ENCODE results near the gene MBD5.

Gene MBD5

GRCh38 chr2:148023861-148024260, 3.0 kb downstream of the MBD5 start:
- DNase-seq = no peak

DNA sequence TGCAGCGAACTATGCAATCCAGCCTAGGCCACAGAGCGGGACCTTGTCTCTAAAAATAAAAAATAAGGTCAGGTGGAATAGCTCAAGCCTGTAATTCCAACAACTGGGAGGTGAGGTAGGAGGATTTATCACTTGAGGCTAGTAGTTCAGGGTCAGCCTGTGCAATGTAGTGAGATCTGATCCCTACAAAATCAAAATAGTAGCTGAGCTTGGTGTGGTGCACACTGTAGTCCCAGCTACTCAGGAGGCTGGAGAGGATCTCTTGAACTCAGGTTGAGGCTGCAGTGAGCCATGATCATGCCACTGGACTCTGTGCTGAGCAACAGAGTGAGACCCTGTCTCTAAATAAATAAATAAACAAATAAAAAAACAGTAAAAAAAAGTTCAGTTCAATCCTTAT, 5.7 kb downstream of the MBD5 start:
- no peak for DNase-seq

DNA sequence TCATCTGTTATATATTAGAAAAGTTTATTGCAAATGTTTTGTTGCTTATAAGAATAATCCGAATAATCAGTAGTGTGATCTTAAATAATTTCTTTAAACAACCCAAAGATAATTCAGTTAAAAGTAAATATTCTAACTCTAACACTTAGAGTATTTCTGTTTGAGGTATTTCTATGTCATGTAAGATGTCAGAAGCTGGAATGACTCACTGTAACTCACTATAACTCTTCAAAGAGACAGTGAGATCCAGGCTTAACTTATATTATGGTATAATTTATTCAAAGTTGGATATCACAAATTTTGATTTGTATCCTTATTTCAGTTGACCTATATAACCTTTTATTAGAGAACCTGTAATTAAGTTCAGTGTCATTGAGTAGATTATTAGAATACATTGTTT, 6.9 kb downstream of the MBD5 start:
- DNase-seq = no peak

DNA sequence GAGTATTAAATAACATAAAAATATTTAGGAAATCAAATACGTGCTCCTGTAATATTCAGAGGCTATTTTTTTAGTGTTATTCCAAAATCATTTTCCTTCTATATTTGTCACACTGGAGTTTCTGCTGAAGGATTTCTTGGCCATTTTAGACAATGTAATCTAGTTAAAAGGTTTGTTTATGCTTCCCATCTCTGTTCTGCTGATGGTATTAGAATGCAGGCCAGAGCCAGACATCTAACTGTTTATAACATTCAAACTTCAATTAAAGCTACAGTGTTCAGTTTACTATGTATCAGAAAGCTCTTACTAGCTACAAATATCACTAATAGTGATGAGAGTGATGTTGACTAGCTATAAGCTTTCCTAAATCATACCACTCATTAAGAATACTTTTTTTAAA, 7.9 kb downstream of the MBD5 start:
- DNase-seq = no peak

DNA sequence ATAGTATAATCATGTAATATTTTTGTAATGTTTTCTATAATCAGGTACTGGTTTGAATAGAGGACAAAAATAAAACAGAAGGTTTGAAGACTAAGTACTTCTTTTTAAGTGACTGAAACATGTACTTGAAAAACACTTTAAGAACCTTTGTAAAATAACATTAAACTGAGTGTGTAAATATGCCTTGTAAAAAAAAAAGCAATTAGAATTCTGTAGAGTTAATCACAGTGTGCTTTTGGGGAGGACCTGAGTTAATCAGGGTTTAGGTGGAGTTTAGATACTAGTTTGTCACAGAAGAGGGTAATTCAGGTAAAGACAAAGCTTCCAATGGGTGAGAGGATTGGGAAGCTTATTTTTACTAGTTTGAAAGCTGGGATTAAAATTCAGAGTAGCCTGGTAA, 10.3 kb downstream of the MBD5 start:
- DNase-seq = no peak

- no peak for DNase-seq
Measured at GRCh38 chr2:148032215-148032614, 11.3 kb downstream of the MBD5 start.

DNA sequence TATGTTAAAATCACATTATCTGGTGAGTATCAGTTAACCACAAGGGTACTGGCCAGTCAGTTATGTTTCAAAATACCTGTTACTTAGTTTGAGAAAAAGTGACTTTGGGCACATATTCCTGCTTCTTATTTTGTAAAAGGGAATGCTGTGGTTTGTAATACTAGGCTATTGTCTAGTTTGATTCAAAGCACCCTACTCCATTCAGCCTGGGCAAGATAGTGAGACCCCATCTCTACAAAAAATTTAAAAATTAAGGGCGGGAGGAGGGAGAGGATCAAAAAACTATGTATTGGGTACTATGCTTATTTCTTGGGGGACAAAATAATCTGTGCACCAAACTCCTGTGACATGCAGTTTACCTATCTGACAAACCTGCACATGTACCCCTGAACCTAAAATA, 18.9 kb downstream of the MBD5 start:
- no peak for DNase-seq

DNA sequence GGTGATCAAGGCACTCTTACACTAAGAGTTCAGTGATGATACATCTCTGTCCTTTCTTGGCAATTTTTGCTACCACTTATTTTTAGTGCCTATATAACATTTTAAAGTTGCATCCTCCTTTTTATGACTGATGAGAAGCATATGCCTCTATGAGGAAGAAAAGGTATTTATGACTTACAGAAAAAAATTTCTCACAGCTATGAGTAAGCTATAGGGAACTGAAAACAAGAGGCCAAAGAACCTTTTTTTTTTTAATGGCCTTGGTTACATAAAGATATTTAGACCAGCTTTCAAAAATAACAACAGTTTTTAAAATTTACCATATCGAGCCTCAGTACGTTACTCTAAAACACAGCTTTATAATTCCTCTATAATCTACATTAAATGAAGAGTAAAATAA, 21.3 kb downstream of the MBD5 start:
- peak; percentile 5 to 33 for DNase-seq

- DNase-seq = no peak
Measured at GRCh38 chr2:148044322-148044721, 23.4 kb downstream of the MBD5 start.

GRCh38 chr2:148046802-148047201, 25.9 kb downstream of the MBD5 start:
- no peak for DNase-seq

- no peak for DNase-seq
Measured at GRCh38 chr2:148048475-148049221, 27.8 kb downstream of the MBD5 start.

GRCh38 chr2:148049284-148049683, 28.4 kb downstream of the MBD5 start:
- no peak for DNase-seq

DNA sequence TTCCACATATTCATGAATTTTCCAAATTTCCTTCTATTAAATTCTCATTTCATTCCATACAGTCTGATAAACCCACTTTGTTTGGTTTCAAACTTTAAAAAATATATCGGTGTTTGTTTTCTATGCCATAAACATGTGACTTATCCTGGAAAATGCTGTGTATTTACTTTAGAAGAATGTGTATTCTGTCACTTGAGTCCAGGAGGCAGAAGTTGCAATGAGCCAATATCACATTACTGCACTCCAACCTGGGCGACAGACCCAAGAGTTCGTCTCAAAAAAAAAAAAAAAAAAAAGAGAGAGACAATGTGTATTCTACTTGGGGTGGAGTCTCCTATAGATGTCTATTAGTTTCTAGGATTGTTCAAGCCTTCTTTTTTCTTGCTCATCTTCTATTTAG, 31.8 kb downstream of the MBD5 start:
- no peak for DNase-seq

- no peak for DNase-seq
Measured at GRCh38 chr2:148058641-148059040, 37.8 kb downstream of the MBD5 start.

DNA sequence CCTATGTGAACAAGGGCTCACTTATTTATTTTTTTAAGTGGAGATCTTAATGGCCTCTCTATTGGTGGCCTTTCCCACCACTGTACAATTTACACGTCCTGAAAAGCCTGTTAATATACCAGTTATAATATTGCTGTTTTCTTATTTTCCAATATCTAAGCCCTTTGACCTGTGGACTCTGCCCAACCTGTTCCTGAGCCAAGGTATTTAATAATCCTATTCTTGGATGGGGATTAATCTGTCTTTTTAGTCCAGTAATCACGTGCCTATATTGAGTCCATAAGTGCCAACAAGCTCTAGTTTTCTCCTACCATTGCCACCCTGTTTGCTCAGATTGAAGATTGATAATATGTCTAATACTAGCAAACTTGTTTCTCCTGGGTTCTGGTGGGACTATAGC, 42.7 kb downstream of the MBD5 start:
- no peak for DNase-seq

DNA sequence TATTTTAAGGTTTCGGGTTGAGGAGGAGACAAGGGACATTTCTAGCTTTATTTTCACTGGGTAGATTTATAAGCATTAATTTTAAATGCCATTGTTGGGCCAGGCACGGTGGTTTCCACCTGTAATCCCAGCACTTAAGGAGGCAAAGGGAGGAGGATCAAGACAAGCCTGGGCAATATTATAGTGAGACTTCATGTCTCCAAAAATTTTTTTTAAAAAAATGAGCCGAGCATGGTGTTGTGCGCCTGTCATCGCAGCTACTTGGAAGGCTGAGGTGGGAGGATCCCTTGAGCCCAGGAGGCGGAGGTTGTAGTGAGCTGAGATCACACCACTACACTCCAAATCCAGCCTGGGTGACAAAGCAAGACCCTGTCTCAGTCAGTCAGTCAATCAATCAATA, 45.0 kb downstream of the MBD5 start:
- DNase-seq = no peak

- no peak for DNase-seq
Measured at GRCh38 chr2:148067801-148068200, 46.9 kb downstream of the MBD5 start.

- DNase-seq = no peak
Measured at GRCh38 chr2:148071351-148071750, 50.5 kb downstream of the MBD5 start.

DNA sequence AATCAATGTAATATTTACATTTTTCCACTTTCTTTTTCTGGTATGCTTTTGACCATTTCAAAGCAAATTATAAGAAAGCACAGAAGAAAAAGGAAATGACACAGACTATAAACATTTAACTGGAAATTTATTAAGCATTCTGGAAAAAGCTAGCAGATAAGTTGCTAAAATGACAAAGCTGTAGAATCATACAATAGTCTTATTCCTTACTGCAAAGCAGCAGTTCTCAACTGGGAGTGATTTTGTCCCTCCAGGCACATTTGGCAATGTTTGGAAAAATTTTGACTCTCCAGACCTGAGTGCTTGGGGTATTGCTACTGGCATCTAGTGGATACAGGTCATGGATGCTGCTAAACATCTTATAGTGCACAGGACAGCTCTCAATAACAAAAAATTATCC, 75.1 kb downstream of the MBD5 start:
- DNase-seq = no peak

- no peak for DNase-seq
Measured at GRCh38 chr2:148102641-148103040, 81.8 kb downstream of the MBD5 start.

DNA sequence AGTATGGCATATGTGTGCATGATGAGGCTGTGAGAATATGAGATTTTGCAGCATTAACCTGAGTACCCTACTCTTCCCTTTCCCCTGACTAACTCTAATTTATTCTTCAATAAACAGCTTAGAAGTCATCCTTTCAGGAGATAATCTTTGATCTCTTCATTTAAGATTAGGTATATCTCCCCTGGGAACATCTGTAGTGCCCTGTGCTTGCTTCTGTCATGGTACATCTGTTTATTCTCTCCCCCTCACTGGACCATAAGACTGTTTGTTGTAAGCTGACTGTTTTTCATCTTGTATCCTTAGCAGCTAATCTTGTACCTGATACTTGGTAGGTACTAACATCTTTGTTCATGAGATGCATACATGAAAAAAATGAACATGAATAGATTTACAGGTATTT, 83.1 kb downstream of the MBD5 start:
- DNase-seq = no peak

GRCh38 chr2:148106331-148106730, 85.4 kb downstream of the MBD5 start:
- no peak for DNase-seq

DNA sequence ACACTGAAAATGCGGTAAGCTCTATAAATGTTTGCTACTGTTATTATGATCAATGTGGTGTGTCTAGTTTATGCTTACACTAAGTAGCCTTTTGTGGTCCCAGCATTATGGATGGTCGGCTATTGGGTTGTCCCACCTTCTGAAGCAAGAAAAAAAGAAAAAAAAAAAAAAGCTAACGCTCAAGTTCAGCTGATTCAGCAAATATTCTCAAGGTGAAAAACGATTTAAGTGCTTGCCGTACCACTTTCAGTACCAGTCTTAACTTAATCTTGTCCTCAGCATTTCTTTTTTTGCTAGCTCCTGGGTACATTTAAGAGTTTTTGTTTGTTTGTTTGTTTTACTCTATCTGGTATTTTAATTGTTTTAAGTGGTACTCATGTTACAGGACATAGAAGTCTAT, 87.5 kb downstream of the MBD5 start:
- DNase-seq = no peak

DNA sequence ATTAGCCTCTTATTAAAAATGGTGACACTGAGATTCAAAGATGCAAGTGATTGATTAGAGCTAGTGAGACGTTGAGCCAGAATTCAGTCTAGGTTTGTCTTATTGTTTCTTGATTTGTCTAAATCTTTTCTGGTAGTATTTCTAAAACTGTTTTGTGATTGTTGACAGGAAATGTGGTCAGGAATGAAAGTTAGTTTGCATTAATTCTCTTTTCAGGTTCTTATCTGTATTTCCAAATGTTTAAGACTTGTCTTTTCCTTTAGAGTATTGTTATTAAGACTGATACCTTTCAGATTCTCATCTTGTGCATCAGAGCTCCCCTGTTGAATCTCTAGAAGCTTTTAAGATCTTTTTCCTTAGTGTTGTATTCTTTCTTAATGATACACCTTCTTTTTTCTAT, 89.3 kb downstream of the MBD5 start:
- no peak for DNase-seq

DNA sequence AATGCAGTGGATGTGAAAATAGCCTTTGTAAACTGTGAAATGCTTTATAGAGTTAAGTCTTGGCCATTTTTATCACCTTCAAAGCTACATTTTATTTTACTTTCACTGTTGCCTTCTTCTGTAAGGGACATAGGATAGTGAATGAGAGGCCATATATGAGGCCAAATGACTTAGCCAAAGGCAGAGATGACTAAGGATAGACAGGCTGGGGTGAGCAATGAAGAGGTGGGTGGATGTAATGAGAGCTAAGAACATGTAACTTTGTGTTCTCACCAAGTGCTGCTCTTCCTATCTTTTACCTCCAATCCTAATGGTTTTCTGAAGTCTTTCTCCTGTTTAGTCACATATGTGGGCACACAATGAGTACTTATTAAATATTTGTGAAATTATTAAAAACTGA, 101.9 kb downstream of the MBD5 start:
- peak in 1 of 2 donors; percentile 11 for DNase-seq

Measured in inflammatory macrophage (primary cell).